Endodermal cell (in vitro differentiated cells): ENCODE data around the gene GEMIN7. TPM values are rescaled to one million over a fixed set of nuclear protein-coding genes. Genes with fewer than 3 reads are reported as not detected.

Experiments used
- DNase-seq: peaks from one replicate; pipeline ENCODE4 v3.0.0-alpha.2; 2017
- H3K27ac ChIP-seq: 2 replicates; pipeline ENCODE4 v1.5.1; 2013; ENCODE audit warnings: mild to moderate bottlenecking, low read depth, low read length, moderate library complexity
- H3K27me3 ChIP-seq: 2 replicates; pipeline ENCODE4 v1.6.1; 2013; ENCODE audit warnings: mild to moderate bottlenecking, low read length, moderate library complexity; ENCODE audit not compliant: insufficient read depth, control insufficient read depth, poor library complexity, severe bottlenecking
- H3K36me3 ChIP-seq: 2 replicates; pipeline ENCODE4 v1.7.0; 2013; ENCODE audit warnings: mild to moderate bottlenecking, low read length, moderate library complexity; ENCODE audit not compliant: control insufficient read depth, insufficient read depth
- H3K4me1 ChIP-seq: one replicate; pipeline ENCODE4 v1.7.0; 2013; ENCODE audit warnings: low read length; ENCODE audit not compliant: control insufficient read depth, insufficient read depth
- H3K4me3 ChIP-seq: 2 replicates; pipeline ENCODE4 v1.5.1; 2013; ENCODE audit warnings: mild to moderate bottlenecking, low read length, moderate library complexity
- H3K9ac ChIP-seq: 2 replicates; pipeline ENCODE4 v1.6.1; 2013; ENCODE audit warnings: mild to moderate bottlenecking, low read length, moderate library complexity; ENCODE audit not compliant: poor library complexity, severe bottlenecking; ENCODE audit errors: extremely low read depth
- H3K9me3 ChIP-seq: 2 replicates; pipeline ENCODE4 v1.6.1; 2013; ENCODE audit warnings: mild to moderate bottlenecking, low read length, moderate library complexity; ENCODE audit not compliant: control insufficient read depth
- H3K27ac Mint-ChIP-seq: 2 replicates; pipeline ENCODE4 v1.8.0; 2020; ENCODE audit warnings: mixed read lengths
- H3K27me3 Mint-ChIP-seq: 2 replicates; pipeline ENCODE4 v1.8.0; 2021; ENCODE audit warnings: mild to moderate bottlenecking, mixed read lengths; ENCODE audit not compliant: insufficient read depth
- H3K36me3 Mint-ChIP-seq: 2 replicates; pipeline ENCODE4 v1.8.0; 2020; ENCODE audit warnings: low read depth, mixed read lengths
- H3K4me1 Mint-ChIP-seq: 2 replicates; pipeline ENCODE4 v1.8.0; 2020; ENCODE audit warnings: mixed read lengths
- H3K4me3 Mint-ChIP-seq: 2 replicates; pipeline ENCODE4 v1.8.0; 2020; ENCODE audit warnings: mild to moderate bottlenecking, moderate library complexity, mixed read lengths
- H3K9me3 Mint-ChIP-seq: 2 replicates; pipeline ENCODE4 v1.8.0; 2020; ENCODE audit warnings: mild to moderate bottlenecking, mixed read lengths
- WGBS, 2 experiments: methylation state at CpG; one replicate each; pipeline versions ENCODE4 v1.1.5 to v1.1.7; 2013; ENCODE audit warnings: missing lambda C conversion rate in 2 of 2, mixed read lengths in 1 of 2; ENCODE audit not compliant: insufficient coverage in 1 of 2, insufficient read length in 1 of 2; 5-methylcytosine and 5-hydroxymethylcytosine counted together
- total RNA-seq, 2 donors: library from RNA; stranded (reverse); fragmentation: NEBNext Ultra II Directional in 1 of 2; extraction: Animal tissue kit (Norgen Biotek cat#: 25700) in 1 of 2; gene quantifications; 2 replicates in 1 of 2; 3 replicates in 1 of 2; pipeline ENCODE4 v1.2.1, GENCODE V29; 2021
- TF ChIP-seq, protein P1 (sequence below): fragments of 200-600 bp; sonication (generic); conservative IDR thresholded peaks from 2 replicates; pipeline ENCODE4 v1.5.0; 2021; ENCODE audit warnings: antibody characterized with exemption, mild to moderate bottlenecking

Gene GEMIN7
- total RNA-seq, 2 donors from 2014 or later: 56.3 to 56.6 TPM

DNA sequence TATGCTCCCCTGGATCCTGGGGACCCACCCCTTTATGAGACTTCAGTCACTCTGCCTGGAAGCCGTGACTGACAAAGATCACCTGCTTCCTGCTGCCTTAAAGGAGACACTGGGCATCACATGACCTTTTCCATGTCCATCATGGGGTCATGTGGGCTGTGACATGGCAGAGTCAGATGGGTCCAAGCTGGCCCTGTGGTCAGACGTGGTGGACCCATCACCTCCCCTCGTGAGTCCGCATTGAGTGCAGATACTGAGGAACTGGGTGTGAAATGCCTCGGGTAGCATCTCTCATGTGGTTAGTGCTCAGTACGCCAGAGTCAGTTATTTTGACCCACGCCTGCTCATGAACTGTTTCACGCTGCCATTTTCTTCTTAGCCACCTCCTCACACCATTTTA lies 54.6 kb downstream of the GEMIN7 start:
- Histone ChIP-seq H3K4me3 (no peak overlapping the region), H3K36me3 (peaks cover 4% of the 10 kb centered on the region), H3K9me3 (no peaks in the 10 kb centered on the region), H3K4me1 (no peaks in the 10 kb centered on the region), H3K27ac (no peak overlapping the region), H3K27me3 (no peaks in the 10 kb centered on the region), H3K9ac (no peak overlapping the region)
- Mint-ChIP-seq H3K27ac (no peak overlapping the region), H3K36me3 (no peaks in the 10 kb centered on the region), H3K9me3 (no peaks in the 10 kb centered on the region), H3K4me1 (peaks cover 13% of the 10 kb centered on the region), H3K27me3 (no peaks in the 10 kb centered on the region), H3K4me3 (no peak overlapping the region)
- WGBS, 2 experiments: 96 to 99% methylated on average over 8 of the region's 8 CpGs
- TF ChIP-seq, protein P1, sequence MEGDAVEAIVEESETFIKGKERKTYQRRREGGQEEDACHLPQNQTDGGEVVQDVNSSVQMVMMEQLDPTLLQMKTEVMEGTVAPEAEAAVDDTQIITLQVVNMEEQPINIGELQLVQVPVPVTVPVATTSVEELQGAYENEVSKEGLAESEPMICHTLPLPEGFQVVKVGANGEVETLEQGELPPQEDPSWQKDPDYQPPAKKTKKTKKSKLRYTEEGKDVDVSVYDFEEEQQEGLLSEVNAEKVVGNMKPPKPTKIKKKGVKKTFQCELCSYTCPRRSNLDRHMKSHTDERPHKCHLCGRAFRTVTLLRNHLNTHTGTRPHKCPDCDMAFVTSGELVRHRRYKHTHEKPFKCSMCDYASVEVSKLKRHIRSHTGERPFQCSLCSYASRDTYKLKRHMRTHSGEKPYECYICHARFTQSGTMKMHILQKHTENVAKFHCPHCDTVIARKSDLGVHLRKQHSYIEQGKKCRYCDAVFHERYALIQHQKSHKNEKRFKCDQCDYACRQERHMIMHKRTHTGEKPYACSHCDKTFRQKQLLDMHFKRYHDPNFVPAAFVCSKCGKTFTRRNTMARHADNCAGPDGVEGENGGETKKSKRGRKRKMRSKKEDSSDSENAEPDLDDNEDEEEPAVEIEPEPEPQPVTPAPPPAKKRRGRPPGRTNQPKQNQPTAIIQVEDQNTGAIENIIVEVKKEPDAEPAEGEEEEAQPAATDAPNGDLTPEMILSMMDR: no peak
- DNase-seq: no peak

DNA sequence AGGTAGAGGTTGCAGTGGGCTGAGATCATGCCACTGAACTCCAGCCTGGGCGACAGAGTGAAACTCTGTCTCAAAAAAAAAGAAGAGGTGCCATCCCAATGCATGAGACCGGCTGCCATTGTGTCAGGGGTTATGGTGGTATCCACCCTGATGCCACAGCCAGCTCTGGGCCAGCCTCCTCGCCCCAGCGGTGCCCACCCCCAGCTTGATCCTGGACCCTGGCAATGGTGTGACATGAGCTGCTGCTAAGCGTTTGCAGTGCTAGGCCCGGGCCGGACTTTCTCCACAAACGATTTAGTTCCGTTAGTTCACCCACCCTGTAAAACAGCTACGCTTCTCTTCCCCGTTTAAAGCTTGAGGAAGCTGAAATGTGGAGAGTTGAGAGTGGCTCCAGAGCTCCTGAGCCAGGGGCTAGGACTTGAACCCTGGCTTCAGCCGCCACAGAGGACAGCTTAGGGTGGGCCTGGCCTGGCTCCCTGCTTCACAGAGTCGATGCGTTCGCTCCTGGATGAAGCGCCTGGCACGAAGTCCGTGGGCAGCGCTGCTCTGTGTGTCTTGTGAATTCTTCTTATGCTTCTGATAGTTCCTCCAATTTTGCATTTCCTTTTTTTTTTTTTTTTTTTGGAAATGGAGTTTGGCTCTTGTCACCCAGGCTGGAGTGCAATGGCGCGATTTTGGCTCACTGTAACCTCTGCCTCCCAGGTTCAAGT lies 56.3 kb downstream of the GEMIN7 start:
- Histone ChIP-seq H3K27ac (no peak overlapping the region), H3K9ac (no peak overlapping the region), H3K9me3 (no peaks in the 10 kb centered on the region), H3K27me3 (no peaks in the 10 kb centered on the region), H3K4me1 (no peaks in the 10 kb centered on the region), H3K4me3 (no peak overlapping the region), H3K36me3 (peaks cover 4% of the 10 kb centered on the region)
- H3K9me3 Mint-ChIP-seq: no peaks in the 10 kb centered on the region
- H3K27me3 Mint-ChIP-seq: no peaks in the 10 kb centered on the region
- TF ChIP-seq, protein P1: no peak
- H3K4me1 Mint-ChIP-seq: peaks cover 13% of the 10 kb centered on the region
- H3K27ac Mint-ChIP-seq: no peak overlapping the region
- DNase-seq: no peak
- H3K36me3 Mint-ChIP-seq: peaks cover under 1% of the 10 kb centered on the region
- no peak overlapping the region for H3K4me3 Mint-ChIP-seq
- 97% methylated on average over 15 to 21 of the region's 21 CpGs for WGBS, 2 experiments

DNA sequence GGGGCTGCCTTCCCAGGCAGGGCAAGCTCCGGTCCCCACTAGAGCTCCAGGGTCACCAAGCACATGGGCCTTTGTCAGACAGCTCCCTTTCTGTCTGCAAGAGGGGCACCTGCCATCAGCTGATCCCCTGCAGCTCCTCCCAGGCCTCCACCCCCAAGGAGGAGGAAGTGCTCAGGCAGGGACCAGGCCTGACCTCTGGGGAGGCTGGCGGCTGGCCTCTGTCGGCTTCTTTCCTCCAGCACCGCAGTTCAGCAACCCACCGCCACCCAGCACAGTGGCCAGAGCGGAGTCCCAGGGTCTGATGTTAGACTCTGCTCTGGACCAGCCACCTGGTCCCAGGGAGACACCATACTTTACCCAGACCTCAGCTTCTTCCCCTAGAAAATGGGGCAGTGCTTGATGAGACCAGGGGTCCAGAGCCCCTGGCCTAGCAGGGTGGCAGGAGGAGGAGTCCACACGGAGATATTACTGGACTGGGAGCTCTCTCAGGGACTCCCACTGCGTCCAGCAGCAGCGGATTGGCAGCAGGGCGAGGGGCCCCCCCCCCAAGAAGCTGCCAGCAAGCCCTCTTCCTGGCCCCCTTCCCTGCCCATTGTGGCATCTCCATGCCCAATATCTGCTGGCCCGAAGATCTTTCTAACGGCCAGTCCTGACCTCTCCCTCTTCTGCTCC lies 57.6 kb downstream of the GEMIN7 start:
- Histone ChIP-seq H3K9ac (no peak overlapping the region), H3K4me1 (no peaks in the 10 kb centered on the region), H3K27me3 (no peaks in the 10 kb centered on the region), H3K9me3 (no peaks in the 10 kb centered on the region), H3K36me3 (peaks cover 7% of the 10 kb centered on the region), H3K27ac (peak overlapping the region; percentile 34), H3K4me3 (no peak overlapping the region)
- Mint-ChIP-seq H3K27ac (peak overlapping the region; percentile 44), H3K36me3 (peaks cover 11% of the 10 kb centered on the region), H3K9me3 (no peaks in the 10 kb centered on the region), H3K4me3 (no peak overlapping the region), H3K4me1 (peaks cover 9% of the 10 kb centered on the region), H3K27me3 (no peaks in the 10 kb centered on the region)
- DNase-seq: peak; percentile 63
- TF ChIP-seq, protein P1: no peak
- WGBS, 2 experiments: 92 to 93% methylated on average over 5 to 12 of the region's 12 CpGs
